K562 (cell line): ENCODE data around the gene FAM193A.

ENCODE experiments used
- LCOR ChIP-seq: sonication (generic); formaldehyde crosslinking; IDR thresholded peaks from 2 replicates; pipeline ENCODE4 v1.8.0; 2022; ENCODE audit warnings: mild to moderate bottlenecking, missing genetic modification reagents
- TF ChIP-seq, protein P1 (sequence below): fragments of 250-450 bp; sonication (Bioruptor Pico); IDR thresholded peaks from 2 replicates; pipeline ENCODE4 v1.8.0; 2022; ENCODE audit warnings: inconsistent platforms
- TF ChIP-seq, protein P2 (sequence below): fragments of 150-350 bp; conservative IDR thresholded peaks from 2 replicates; pipeline ENCODE4 v1.6.1; 2014; ENCODE audit warnings: low read length

DNA sequence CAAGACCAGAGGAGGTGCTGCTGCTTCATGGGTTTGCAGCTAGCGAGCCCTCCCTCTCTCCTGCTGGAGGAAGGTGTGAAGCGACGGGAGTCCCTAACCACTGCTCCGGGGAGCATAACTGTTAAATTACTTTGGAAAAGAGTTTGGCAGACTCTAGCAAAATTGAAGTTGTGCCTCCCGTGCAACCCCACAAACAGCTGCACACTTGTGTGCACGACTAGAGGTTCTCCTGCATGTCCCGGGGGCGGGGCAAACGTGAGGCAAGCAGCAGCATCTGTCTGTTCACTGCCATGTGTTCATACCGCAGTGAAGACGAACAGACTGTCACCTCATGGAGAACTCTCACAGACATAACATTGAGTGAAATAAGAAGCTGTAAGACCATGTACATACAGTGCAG lies 185.1 kb downstream of the FAM193A start:
- TF ChIP-seq, protein P1, sequence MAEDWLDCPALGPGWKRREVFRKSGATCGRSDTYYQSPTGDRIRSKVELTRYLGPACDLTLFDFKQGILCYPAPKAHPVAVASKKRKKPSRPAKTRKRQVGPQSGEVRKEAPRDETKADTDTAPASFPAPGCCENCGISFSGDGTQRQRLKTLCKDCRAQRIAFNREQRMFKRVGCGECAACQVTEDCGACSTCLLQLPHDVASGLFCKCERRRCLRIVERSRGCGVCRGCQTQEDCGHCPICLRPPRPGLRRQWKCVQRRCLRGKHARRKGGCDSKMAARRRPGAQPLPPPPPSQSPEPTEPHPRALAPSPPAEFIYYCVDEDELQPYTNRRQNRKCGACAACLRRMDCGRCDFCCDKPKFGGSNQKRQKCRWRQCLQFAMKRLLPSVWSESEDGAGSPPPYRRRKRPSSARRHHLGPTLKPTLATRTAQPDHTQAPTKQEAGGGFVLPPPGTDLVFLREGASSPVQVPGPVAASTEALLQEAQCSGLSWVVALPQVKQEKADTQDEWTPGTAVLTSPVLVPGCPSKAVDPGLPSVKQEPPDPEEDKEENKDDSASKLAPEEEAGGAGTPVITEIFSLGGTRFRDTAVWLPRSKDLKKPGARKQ (CRISPR knock-in tag), result no peak
- TF ChIP-seq LCOR (CRISPR knock-in tag), result no peak
- TF ChIP-seq, protein P2, sequence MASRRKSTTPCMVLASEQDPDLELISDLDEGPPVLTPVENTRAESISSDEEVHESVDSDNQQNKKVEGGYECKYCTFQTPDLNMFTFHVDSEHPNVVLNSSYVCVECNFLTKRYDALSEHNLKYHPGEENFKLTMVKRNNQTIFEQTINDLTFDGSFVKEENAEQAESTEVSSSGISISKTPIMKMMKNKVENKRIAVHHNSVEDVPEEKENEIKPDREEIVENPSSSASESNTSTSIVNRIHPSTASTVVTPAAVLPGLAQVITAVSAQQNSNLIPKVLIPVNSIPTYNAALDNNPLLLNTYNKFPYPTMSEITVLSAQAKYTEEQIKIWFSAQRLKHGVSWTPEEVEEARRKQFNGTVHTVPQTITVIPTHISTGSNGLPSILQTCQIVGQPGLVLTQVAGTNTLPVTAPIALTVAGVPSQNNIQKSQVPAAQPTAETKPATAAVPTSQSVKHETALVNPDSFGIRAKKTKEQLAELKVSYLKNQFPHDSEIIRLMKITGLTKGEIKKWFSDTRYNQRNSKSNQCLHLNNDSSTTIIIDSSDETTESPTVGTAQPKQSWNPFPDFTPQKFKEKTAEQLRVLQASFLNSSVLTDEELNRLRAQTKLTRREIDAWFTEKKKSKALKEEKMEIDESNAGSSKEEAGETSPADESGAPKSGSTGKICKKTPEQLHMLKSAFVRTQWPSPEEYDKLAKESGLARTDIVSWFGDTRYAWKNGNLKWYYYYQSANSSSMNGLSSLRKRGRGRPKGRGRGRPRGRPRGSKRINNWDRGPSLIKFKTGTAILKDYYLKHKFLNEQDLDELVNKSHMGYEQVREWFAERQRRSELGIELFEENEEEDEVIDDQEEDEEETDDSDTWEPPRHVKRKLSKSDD, result no peak
